Measurements from ENCODE around the gene FBXO34. TPM values are rescaled to one million over a fixed set of nuclear protein-coding genes. Genes with fewer than 3 reads are reported as not detected.

FBXO34 gene
- total and polyA plus RNA-seq, 10 of the 15 experiments (the other 5 are each of a cell fraction or from before 2014, with no cell fraction given), result 5.6 to 22.8 (median 17.6) TPM

- DNase-seq (ENCODE audit: low read depth, low spot score) (no peak), FAIRE-seq (no peak), ATAC-seq (no peak)
- no peak overlapping the region for H3K4me2 ChIP-seq (ENCODE audit: control insufficient read depth, insufficient read depth)
- no peak overlapping the region for H3K4me3 ChIP-seq
- no peak overlapping the region for H3K9ac ChIP-seq (ENCODE audit: control insufficient read depth, insufficient read depth, low read length)
- CTCF ChIA-PET, result interaction anchor here (0.8 to 1.3 kb wide), 3 partner anchors 10 to 58 kb away, joined by 3 to 4 read pairs (median 3); no protein-coding TSS in a partner anchor
- no peaks in the 10 kb centered on the region for H3K36me3 ChIP-seq (ENCODE audit: control insufficient read depth in 2 of 2, insufficient read depth in 2 of 2, low read length in 1 of 2)
- H3K9me3 ChIP-seq (replicated peaks; ENCODE audit: control insufficient read depth, insufficient read depth, low read length), result no peaks in the 10 kb centered on the region; the same call in 2 of the 3 replicates
- RAD21 ChIA-PET (ENCODE audit: unreplicated experiment), result no interaction called here
- H4K20me1 ChIP-seq (ENCODE audit: control insufficient read depth, insufficient read depth), result no peaks in the 10 kb centered on the region
- WGBS (ENCODE audit: insufficient coverage, insufficient replicate concordance, low lambda C conversion rate, missing lambda C conversion rate), result 100% methylated on average over 3 of the region's 3 CpGs
- no TSS peak for BruUV-seq (replicated peaks)
- POLR2A ChIA-PET, result no interaction called here
- intact Hi-C loops (cut with micrococcal nuclease; ENCODE audit: unreplicated experiment), result no loop called here
- no peak overlapping the region for H3K27ac ChIP-seq (ENCODE audit: control insufficient read depth, insufficient read depth)
- H3K79me2 ChIP-seq (ENCODE audit: control insufficient read depth, insufficient read depth, low read length), result peaks cover 26% of the 10 kb centered on the region
- in situ Hi-C loops (cut with MboI), result no loop called here
- H3K4me1 ChIP-seq (ENCODE audit: control insufficient read depth, insufficient read depth, low read length), result peaks cover 35% of the 10 kb centered on the region
- no peaks in the 10 kb centered on the region for H3K27me3 ChIP-seq (replicated peaks in 1 of 2; ENCODE audit: control insufficient read depth in 2 of 2, insufficient read depth in 2 of 2, low read length in 1 of 2)
- SMC1A ChIA-PET (ENCODE audit: uncharacterized antibody, unreplicated experiment), result no interaction called here
- H2AFZ ChIP-seq (ENCODE audit: control insufficient read depth, low read depth, low read length), result no peak overlapping the region
- TF ChIP-seq NFYA (IDR thresholded peaks at IDR 0.05; ENCODE audit: borderline replicate concordance, low read depth, low read length) (no peak), NRF1 (conservative IDR thresholded peaks at IDR 0.05; ENCODE audit: low read depth, low read length) (no peak), ETV6 (conservative IDR thresholded peaks at IDR 0.05 in 1 of 2, IDR thresholded peaks at IDR 0.05 in 1 of 2; ENCODE audit: borderline replicate concordance in 1 of 2, low read depth in 1 of 2) (no peak), JUND (IDR thresholded peaks at IDR 0.05; ENCODE audit: low read depth, low read length) (no peak), RAD21 (IDR thresholded peaks at IDR 0.05; ENCODE audit: insufficient read depth, low read depth, low read length) (no peak), NR2F1 (conservative IDR thresholded peaks at IDR 0.05) (no peak), RCOR1 (conservative IDR thresholded peaks at IDR 0.05; ENCODE audit: low read depth, low read length) (no peak), E4F1 (IDR thresholded peaks at IDR 0.05; ENCODE audit: borderline replicate concordance, partially characterized antibody) (no peak), GATAD2B (conservative IDR thresholded peaks at IDR 0.05; ENCODE audit: low read depth) (no peak), ESRRA (IDR thresholded peaks at IDR 0.05; ENCODE audit: low read length) (no peak), ZNF384 (IDR thresholded peaks at IDR 0.05; ENCODE audit: borderline replicate concordance, low read depth, low read length) (no peak), IRF5 (IDR thresholded peaks at IDR 0.05; ENCODE audit: borderline replicate concordance) (no peak), JUNB (IDR thresholded peaks at IDR 0.05) (no peak), STAT3 (IDR thresholded peaks at IDR 0.05; ENCODE audit: low read depth, low read length) (no peak), DPF2 (IDR thresholded peaks at IDR 0.05) (no peak), ZNF24 (IDR thresholded peaks at IDR 0.05) (no peak), TCF12 (IDR thresholded peaks at IDR 0.05; ENCODE audit: low read depth, low read length) (no peak), RAD51 (IDR thresholded peaks at IDR 0.05) (no peak)
- TF ChIP-seq, protein P1, sequence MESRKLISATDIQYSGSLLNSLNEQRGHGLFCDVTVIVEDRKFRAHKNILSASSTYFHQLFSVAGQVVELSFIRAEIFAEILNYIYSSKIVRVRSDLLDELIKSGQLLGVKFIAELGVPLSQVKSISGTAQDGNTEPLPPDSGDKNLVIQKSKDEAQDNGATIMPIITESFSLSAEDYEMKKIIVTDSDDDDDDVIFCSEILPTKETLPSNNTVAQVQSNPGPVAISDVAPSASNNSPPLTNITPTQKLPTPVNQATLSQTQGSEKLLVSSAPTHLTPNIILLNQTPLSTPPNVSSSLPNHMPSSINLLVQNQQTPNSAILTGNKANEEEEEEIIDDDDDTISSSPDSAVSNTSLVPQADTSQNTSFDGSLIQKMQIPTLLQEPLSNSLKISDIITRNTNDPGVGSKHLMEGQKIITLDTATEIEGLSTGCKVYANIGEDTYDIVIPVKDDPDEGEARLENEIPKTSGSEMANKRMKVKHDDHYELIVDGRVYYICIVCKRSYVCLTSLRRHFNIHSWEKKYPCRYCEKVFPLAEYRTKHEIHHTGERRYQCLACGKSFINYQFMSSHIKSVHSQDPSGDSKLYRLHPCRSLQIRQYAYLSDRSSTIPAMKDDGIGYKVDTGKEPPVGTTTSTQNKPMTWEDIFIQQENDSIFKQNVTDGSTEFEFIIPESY (IDR thresholded peaks at IDR 0.05), result no peak
These were observed 57.1 kb downstream of the FBXO34 start for GRCh38 chr14:55328317-55328716.

Data from GM12878 (cell line).